Measurements from ENCODE around the gene HHAT.

The HHAT gene

GRCh38 chr1:210313046-210313595 is 15.6 kb upstream of the HHAT start:
- no peak for DNase-seq (ENCODE audit: low read depth in 2 of 3, low spot score in 2 of 3)

- DNase-seq (ENCODE audit: low read depth in 2 of 3, low spot score in 2 of 3), result no peak
Measured at GRCh38 chr1:210313921-210314320, 14.8 kb upstream of the HHAT start.

DNA sequence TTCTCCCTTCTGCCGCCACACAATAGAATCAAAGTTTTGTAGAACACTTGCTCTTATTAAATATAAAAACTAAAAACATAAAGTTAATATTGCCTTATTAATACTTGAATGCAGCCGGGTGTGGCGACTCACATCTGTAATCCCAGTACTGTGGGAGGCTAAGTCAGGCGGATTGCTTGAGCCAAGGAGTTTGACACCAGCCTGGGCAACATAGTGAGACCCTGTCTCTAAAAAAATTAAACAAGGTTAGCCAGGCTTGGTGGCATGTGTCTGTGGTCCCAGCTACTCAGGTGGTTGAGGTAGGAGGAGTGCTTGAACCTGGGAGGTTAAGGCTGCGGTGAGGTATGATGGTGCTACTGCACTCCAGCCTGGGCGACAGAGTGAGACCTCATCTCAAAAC is 13.2 kb upstream of the HHAT start:
- no peak for DNase-seq (ENCODE audit: low read depth in 2 of 3, low spot score in 2 of 3)

GRCh38 chr1:210321131-210321530 is 7.6 kb upstream of the HHAT start:
- no peak for DNase-seq (ENCODE audit: low read depth in 2 of 3, low spot score in 2 of 3)

DNA sequence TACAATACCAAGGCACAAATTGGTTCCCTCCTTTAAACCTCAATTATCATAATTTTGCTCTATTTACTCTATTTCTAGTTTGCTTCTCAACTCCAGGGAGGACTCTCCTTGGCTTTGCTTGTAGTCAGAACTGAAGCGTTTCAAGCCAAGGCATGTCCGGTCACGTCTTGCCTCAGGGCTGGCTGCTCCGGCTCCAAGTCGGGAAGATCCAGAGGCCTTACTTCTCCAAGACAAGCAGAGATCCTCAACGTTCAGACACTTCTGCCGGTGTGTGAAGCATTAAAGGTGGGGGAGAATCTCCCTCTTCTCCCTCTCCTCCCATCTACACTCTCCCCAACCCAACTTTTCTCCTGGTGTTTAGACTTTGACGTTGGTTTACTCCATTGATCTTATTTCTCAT is 7.2 kb upstream of the HHAT start:
- DNase-seq (ENCODE audit: low read depth in 2 of 3, low spot score in 2 of 3), result no peak

DNA sequence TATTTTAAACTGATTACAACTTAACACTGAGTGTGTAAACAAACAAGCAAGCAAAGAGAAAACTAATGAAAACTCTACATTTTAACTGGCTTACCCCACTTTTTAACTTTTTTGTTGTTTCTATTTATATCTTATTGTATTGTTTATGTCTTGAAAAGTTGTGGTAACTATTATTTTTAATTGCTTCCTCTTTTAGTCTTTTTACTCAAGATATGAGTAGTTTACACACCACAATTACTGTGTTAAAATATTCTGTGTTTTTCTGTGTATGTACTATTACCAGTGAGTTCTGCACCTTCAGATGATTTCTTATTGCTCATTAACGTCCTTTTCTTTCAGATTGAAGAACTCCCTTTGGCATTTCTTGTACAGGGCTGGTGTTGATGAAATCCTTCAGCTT is 4.7 kb upstream of the HHAT start:
- DNase-seq (ENCODE audit: low read depth in 2 of 3, low spot score in 2 of 3), result no peak

DNA sequence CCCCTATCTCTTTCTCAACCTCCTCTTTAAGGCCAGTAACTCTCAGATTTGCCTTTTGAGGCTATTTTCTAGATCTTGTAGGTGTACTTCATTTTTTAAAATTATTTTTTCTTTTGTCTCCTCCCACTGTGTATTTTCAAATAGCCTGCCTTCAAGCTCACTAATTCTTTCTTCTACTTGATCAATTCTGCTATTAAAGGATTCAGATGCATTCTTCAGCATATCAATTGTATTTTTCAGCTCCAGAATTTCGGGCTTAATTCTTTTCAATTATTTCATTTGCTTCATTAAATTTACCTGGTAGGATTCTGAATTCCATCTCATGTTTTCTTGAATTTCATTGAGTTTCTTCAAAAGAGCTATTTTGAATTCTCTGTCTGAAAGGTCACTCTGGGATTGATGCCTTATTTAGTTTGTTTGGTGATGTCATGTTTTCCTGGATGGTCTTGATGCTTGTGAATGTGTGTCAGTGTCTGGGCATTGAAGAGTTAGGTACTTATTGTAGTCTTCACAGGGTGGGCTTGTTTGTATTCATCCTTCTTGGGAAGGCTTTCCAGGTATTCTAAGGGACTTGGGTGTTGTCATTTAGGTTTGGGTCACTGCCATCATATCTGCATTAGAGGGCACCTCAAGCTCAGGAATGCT is 3.6 kb upstream of the HHAT start:
- DNase-seq (ENCODE audit: low read depth in 2 of 3, low spot score in 2 of 3), result no peak

- no peak for DNase-seq (ENCODE audit: low read depth in 2 of 3, low spot score in 2 of 3)
Measured at GRCh38 chr1:210328032-210328745, 513 bp upstream of the HHAT start.

DNA sequence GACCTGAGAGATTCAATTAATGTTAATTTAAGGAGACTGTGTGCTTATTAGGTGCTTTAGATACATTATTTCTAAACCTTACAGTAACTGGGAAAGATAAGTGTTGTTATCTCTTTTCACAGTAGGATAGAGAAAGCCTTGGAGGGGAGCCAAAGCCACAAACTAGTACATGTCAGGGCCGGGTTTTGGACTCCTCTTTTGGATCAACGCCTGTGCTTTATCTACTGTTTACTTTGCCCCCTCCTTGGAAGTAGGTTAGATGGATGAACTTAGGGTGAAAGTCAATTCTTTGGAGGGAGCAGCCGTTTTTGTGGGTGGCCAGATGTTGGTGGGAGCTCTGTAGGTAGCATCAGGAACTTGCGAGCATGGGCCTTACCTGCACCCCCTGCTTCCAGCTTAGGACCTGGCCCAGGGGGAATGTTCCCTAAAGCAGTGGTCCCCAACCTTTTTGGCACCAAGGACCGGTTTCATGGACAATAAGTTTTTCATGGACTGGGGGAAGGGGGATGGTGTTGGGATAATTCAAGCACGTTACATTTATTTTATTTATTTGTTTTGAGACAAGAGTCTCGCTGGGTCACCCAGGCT is 1.7 kb downstream of the HHAT start:
- DNase-seq (ENCODE audit: low read depth in 2 of 3, low spot score in 2 of 3), result no peak

- DNase-seq (ENCODE audit: low read depth in 2 of 3, low spot score in 2 of 3), result no peak
Measured at GRCh38 chr1:210332233-210332632, 3.5 kb downstream of the HHAT start.

- DNase-seq (ENCODE audit: low read depth in 2 of 3, low spot score in 2 of 3), result peak in 1 of 3 experiments; percentile 38
Measured at GRCh38 chr1:210332719-210333398, 4.2 kb downstream of the HHAT start.

GRCh38 chr1:210335001-210335400 is 6.3 kb downstream of the HHAT start:
- no peak for DNase-seq (ENCODE audit: low read depth in 2 of 3, low spot score in 2 of 3)

GRCh38 chr1:210336362-210336761 is 7.7 kb downstream of the HHAT start:
- no peak for DNase-seq (ENCODE audit: low read depth in 2 of 3, low spot score in 2 of 3)

- DNase-seq (ENCODE audit: low read depth in 2 of 3, low spot score in 2 of 3), result no peak
Measured at GRCh38 chr1:210339500-210339899, 10.8 kb downstream of the HHAT start.

GRCh38 chr1:210340311-210340710 is 11.6 kb downstream of the HHAT start:
- no peak for DNase-seq (ENCODE audit: low read depth in 2 of 3, low spot score in 2 of 3)

DNA sequence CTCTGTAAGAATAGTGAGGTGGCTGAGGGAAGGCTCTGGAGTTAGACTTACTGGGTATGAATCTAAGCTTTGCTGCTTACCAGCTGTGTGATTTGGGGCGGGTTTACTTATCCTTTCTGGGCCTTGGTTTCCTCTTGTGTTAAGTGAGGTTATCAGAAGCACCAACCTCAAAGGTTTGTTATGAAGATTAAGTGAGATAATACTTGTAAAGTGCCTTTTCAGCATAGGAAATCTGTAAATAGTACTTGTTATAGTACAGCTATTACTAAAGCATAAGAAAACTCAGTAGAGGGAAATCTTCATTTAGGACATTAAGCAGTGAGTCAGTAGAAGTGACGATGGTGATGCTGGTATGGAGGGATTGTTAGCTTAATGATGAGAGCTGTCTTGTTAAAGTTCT is 12.1 kb downstream of the HHAT start:
- DNase-seq (ENCODE audit: low read depth in 2 of 3, low spot score in 2 of 3), result no peak

DNA sequence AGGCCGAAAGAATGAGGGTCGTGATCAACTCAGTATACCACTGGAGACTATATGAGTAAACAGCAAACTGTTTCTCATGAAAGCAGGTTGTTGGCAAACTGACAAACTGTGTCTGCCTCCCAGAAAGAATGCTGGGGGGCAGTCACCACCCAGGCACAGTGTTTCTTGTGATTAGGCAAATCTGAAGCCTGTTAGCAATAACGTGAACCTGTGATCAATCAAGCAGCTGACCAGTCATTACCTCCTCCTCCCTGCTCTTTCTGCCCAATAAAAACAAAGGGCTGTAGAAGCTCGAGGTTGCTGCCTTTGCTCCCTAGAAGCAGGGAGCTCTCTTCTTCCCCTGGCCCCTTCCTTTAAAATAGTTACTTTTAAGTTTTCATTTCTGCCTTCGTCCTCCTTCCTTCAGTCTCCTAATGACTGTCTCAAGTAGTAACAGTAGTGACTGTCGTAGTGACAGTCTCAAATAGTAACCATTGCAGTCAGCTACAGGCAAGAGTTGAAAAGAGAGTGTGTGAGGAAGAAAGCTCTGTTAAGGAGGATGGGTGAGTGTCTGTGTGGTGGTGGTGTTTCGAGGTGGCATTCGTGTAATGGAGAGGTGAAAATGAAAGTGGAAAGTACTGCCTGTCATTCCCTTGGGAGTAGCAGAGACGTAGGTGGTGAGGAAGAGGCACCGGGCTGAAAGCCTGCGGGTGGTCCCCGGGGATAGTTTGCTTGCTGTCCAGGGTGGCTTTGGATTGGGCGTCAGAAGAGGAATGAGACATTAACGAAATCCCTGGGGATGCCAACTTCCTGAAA is 14.5 kb downstream of the HHAT start:
- no peak for DNase-seq (ENCODE audit: low read depth in 2 of 3, low spot score in 2 of 3)

GRCh38 chr1:210344706-210345105 is 16.0 kb downstream of the HHAT start:
- no peak for DNase-seq (ENCODE audit: low read depth in 2 of 3, low spot score in 2 of 3)

DNA sequence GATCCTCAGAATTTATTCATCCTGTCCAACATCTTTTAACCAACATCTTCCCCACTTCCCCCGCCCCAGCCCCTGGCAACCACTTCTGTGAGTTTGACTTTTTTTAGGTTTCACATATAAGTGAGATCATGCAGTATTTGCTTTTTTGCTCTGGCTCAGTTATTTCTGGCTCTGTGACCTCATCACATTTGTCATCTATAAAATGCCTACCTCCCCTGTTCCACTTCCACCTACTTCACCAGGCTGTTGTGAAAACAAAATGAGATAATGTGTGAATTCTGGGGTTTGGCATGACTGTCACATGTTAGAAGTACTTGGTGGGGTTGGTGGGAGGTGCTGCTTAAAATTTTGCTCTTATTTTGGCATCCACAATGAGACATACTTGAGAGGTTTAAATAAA is 18.4 kb downstream of the HHAT start:
- DNase-seq (ENCODE audit: low read depth in 2 of 3, low spot score in 2 of 3), result no peak

GRCh38 chr1:210351496-210351895 is 22.8 kb downstream of the HHAT start:
- DNase-seq (ENCODE audit: low read depth in 2 of 3, low spot score in 2 of 3), result no peak

DNA sequence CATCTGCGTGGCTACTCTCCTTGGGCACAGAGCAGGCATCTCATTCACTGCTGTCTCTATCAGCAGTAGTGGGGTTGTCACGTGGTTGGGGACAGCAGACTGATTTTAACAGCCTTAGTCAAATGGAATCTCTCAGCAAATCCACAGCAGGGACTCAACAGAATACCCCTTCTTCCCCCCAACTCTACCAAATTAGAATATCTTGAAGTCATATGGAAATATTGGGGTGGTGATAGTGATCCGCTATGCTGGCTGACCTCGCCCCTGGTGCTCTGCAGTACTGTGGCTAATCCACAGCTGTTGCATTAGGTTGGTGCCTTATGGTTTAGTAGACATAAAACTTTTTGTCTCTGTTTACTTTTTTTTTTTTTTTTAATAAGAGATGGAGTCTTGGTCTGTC is 23.9 kb downstream of the HHAT start:
- DNase-seq (ENCODE audit: low read depth in 2 of 3, low spot score in 2 of 3), result no peak

All from activated CD8-positive, alpha-beta memory T cell treated with anti-CD3 and anti-CD28 coated beads for 48 hours (primary cell).